ENCODE results near the gene ACTL10.

DNA sequence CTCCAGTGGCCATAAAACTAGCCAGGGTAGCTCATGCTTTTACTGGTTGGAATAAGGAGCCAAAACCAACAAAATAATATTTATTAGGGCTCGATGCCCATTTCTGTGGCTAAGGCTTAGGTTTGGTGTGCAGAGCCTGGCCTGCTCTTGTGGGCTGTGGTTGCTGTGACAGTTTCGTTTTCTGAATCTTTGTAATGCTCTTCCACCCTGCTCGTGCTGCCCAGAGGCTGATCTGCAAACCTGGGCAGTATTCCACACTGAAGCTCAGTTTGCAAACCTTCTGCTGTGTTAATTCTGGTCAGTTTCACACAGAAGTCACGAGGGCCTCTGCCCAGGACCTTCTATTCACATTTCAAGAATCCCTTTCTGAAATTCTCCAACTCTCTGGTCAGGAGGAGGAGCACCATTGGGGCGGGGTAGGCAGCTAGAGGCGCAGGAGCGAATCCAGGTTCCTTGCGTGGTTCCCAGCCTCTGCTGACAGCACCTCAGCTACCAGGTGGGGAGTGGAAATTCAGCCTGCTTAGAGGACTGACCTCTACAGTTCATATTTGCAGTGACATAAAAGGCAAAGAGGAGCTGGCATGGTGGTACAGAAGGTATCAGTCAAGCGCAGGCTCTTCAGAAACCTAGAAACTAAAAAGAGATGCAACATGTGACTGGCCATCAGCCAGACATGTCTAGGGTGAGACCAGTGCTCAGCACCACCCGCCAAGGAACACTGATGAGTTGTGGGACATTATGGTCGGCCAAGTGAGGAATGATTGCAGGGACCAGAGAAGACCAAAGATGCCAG, 18.9 kb upstream of the ACTL10 start:
- TF ChIP-seq CTCF (conservative IDR thresholded peaks at IDR 0.05 in 1 of 2, IDR thresholded peaks at IDR 0.05 in 1 of 2; ENCODE audit: extremely low read depth in 1 of 2, insufficient read depth in 1 of 2, low read depth in 1 of 2, low read length in 2 of 2) (no peak), EZH2 (IDR thresholded peaks at IDR 0.05; ENCODE audit: borderline replicate concordance, low read length) (no peak)

Measured in mammary epithelial cell (primary cell).